HT1080 (cell line): Measurements from ENCODE around the gene KRTAP12-4. TPM values are rescaled to one million over a fixed set of nuclear protein-coding genes. Genes with fewer than 3 reads are reported as not detected.
"Not testable (repeated sequence)": the region's sequence is repeated elsewhere in the genome, so short reads cannot be mapped to it uniquely, and the experiment has no call there.

Source experiments
- DNase-seq: peaks from one replicate; pipeline ENCODE4 v3.0.0-alpha.2; 2015; ENCODE audit warnings: low read depth
- small RNA-seq: library from RNA; depleted of rRNA; stranded (forward); fragments of <200 nt; gene quantifications from one replicate; pipeline ENCODE3, GENCODE V24; 2014
- total RNA-seq: library from RNA; depleted of rRNA; stranded (reverse); fragments of >200 nt; shearing (Covaris generic); gene quantifications from 2 replicates; pipeline ENCODE4 v1.2.3, GENCODE V29; 2014; rRNA removed

The KRTAP12-4 gene
- total RNA-seq, 1 experiment from 2014 or later: not detected

- DNase-seq: no peak
Observed at GRCh38 chr21:44613386-44614155, 40.9 kb downstream of the KRTAP12-4 start.

- no peak for DNase-seq
Observed at GRCh38 chr21:44612669-44613229, 41.7 kb downstream of the KRTAP12-4 start.

- no peak for DNase-seq
Observed at GRCh38 chr21:44612029-44612486, 42.4 kb downstream of the KRTAP12-4 start, which contains the start of gene KRTAP10-8. Gene KRTAP10-8 (plus strand): TSS chr21:44612079. CDS start chr21:44612101, 22 bp downstream.

- no peak for DNase-seq
Observed at GRCh38 chr21:44611551-44611950, 42.9 kb downstream of the KRTAP12-4 start.

GRCh38 chr21:44610157-44610843, 44.2 kb downstream of the KRTAP12-4 start:
- DNase-seq: not testable (repeated sequence)

- no peak for DNase-seq
Observed at GRCh38 chr21:44609193-44609592, 45.3 kb downstream of the KRTAP12-4 start.

GRCh38 chr21:44606495-44606894, 48.0 kb downstream of the KRTAP12-4 start:
- no peak for DNase-seq

Small RNAs within 50 kb of the gene (small RNA-seq; reads per million reads assigned to genes)
- not detected for gene KRTAP12-6P

Other genes with a start within 250 kb of the KRTAP12-4 start
- gene LRRC3, start 199.1 kb downstream of the KRTAP12-4 start, total RNA-seq: 0.07 TPM in 1 of 2 replicates, not detected in the other
- not detected in 2 replicates for gene KRTAP10-1, start 114.5 kb downstream of the KRTAP12-4 start, total RNA-seq
- gene KRTAP10-2, start 103.2 kb downstream of the KRTAP12-4 start, total RNA-seq: not detected in 2 replicates
- gene KRTAP10-3, start 95.9 kb downstream of the KRTAP12-4 start, total RNA-seq: not detected in 2 replicates
- gene KRTAP10-4, start 80.9 kb downstream of the KRTAP12-4 start, total RNA-seq: not detected in 2 replicates
- not detected in 2 replicates for gene KRTAP10-5, start 74.1 kb downstream of the KRTAP12-4 start, total RNA-seq
- gene KRTAP10-6, start 62.2 kb downstream of the KRTAP12-4 start, total RNA-seq: not detected in 2 replicates
- not detected in 2 replicates for gene KRTAP10-7, start 54.1 kb downstream of the KRTAP12-4 start, total RNA-seq
- gene KRTAP10-8, start 42.6 kb downstream of the KRTAP12-4 start, total RNA-seq: not detected in 2 replicates
- gene KRTAP10-9, start 27.6 kb downstream of the KRTAP12-4 start, total RNA-seq: not detected in 2 replicates
- gene KRTAP10-10, start 17.3 kb downstream of the KRTAP12-4 start, total RNA-seq: not detected in 2 replicates
- gene KRTAP10-11, start 8.2 kb downstream of the KRTAP12-4 start, total RNA-seq: not detected in 2 replicates
- gene KRTAP12-3, start 3.3 kb upstream of the KRTAP12-4 start, total RNA-seq: not detected in 2 replicates
- gene KRTAP12-2, start 12.3 kb upstream of the KRTAP12-4 start, total RNA-seq: not detected in 2 replicates
- not detected in 2 replicates for gene KRTAP12-1, start 27.5 kb upstream of the KRTAP12-4 start, total RNA-seq
- gene KRTAP10-12, start 42.5 kb upstream of the KRTAP12-4 start, total RNA-seq: not detected in 2 replicates
- gene TSPEAR, start 56.9 kb upstream of the KRTAP12-4 start, total RNA-seq: not detected in 2 replicates
- 73.1 and 77.6 TPM in 2 replicates for gene UBE2G2, start 147.2 kb upstream of the KRTAP12-4 start, total RNA-seq
- 130 and 154 TPM in 2 replicates for gene SUMO3, start 163.4 kb upstream of the KRTAP12-4 start, total RNA-seq
- 377 and 408 TPM in 2 replicates for gene PTTG1IP, start 219.0 kb upstream of the KRTAP12-4 start, total RNA-seq